Smooth muscle cell (in vitro differentiated cells): ENCODE results near the gene KCNIP3. TPM values are rescaled to one million over a fixed set of nuclear protein-coding genes. Genes with fewer than 3 reads are reported as not detected.

ENCODE experiments used
- DNase-seq: peaks from one replicate; lab custom pipeline; 2025; ENCODE audit not compliant: unreplicated experiment; lab: John Stamatoyannopoulos, UW
- H2AFZ ChIP-seq: fragments of 200-600 bp; sonication (generic); 2 replicates; pipeline ENCODE4 v1.6.0; 2016; ENCODE audit warnings: antibody characterized with exemption, low read depth, mild to moderate bottlenecking
- H3F3A ChIP-seq: fragments of 200-600 bp; sonication (generic); 2 replicates; pipeline ENCODE4 v1.6.0; 2017; ENCODE audit warnings: antibody characterized with exemption, low read depth
- H3K27ac ChIP-seq: fragments of 200-600 bp; sonication (generic); 2 replicates; pipeline ENCODE4 v1.5.1; 2016; ENCODE audit warnings: low read depth, mild to moderate bottlenecking
- H3K27me3 ChIP-seq: fragments of 200-600 bp; sonication (generic); 2 replicates; pipeline ENCODE4 v1.6.1; 2016; ENCODE audit warnings: low read depth, mild to moderate bottlenecking
- H3K36me3 ChIP-seq: fragments of 200-600 bp; sonication (generic); 2 replicates; pipeline ENCODE4 v1.5.1; 2016; ENCODE audit warnings: low read depth
- H3K4me1 ChIP-seq: fragments of 200-600 bp; sonication (generic); 2 replicates; pipeline ENCODE4 v1.5.1; 2016; ENCODE audit warnings: low read depth
- H3K4me2 ChIP-seq: fragments of 200-600 bp; sonication (generic); 2 replicates; pipeline ENCODE4 v1.6.0; 2016; ENCODE audit warnings: mild to moderate bottlenecking
- H3K4me3 ChIP-seq: fragments of 200-600 bp; sonication (generic); 2 replicates; pipeline ENCODE4 v1.5.1; 2016; ENCODE audit warnings: mild to moderate bottlenecking
- H3K79me2 ChIP-seq: fragments of 200-600 bp; sonication (generic); 2 replicates; pipeline ENCODE4 v1.6.0; 2016; ENCODE audit warnings: low read depth, mild to moderate bottlenecking
- H3K9ac ChIP-seq: fragments of 200-600 bp; sonication (generic); 2 replicates; pipeline ENCODE4 v1.6.0; 2016; ENCODE audit warnings: low read depth
- H3K9me3 ChIP-seq: fragments of 200-600 bp; sonication (generic); replicated peaks from 2 replicates; pipeline ENCODE4 v1.5.1; 2016; ENCODE audit warnings: low read depth
- H4K20me1 ChIP-seq: fragments of 200-600 bp; sonication (generic); 2 replicates; pipeline ENCODE4 v1.6.0; 2016; ENCODE audit warnings: low read depth
- CTCF ChIP-seq: fragments of 200-600 bp; sonication (generic); IDR thresholded peaks from 2 replicates; pipeline ENCODE4 v1.5.1; 2017; ENCODE audit warnings: borderline replicate concordance, mild to moderate bottlenecking, antibody characterized with exemption; ENCODE audit not compliant: insufficient read depth, poor library complexity, severe bottlenecking
- WGBS: methylation state at CpG from one replicate; pipeline ENCODE4 v1.1.7; 2016; ENCODE audit warnings: low lambda C conversion rate; 5-methylcytosine and 5-hydroxymethylcytosine counted together
- polyA plus RNA-seq: library from polyadenylated mRNA; unstranded; fragments of >200 nt; fragmentation: Nextera tagmentation; extraction: Ambion mirVana; gene quantifications from 2 replicates; pipeline ENCODE4 v1.2.1, GENCODE V29; 2016
- total RNA-seq: library from RNA; depleted of rRNA; stranded (reverse); fragments of >200 nt; gene quantifications from 2 replicates; pipeline ENCODE4 v1.2.3, GENCODE V29; 2014

KCNIP3 gene
- total and polyA plus RNA-seq, 2 experiments from 2014 or later: 1.1 to 7.6 TPM

GRCh38 chr2:95278637-95279225 is 18.4 kb upstream of the KCNIP3 start:
- H3K4me1 ChIP-seq: no peaks in the 10 kb centered on the region
- no peak overlapping the region for H3K4me3 ChIP-seq
- WGBS: 94% methylated on average over 9 of the region's 12 CpGs
- no peak overlapping the region for H3K9ac ChIP-seq
- no peak for TF ChIP-seq CTCF
- H3K79me2 ChIP-seq: no peaks in the 10 kb centered on the region
- no peaks in the 10 kb centered on the region for H3F3A ChIP-seq
- no peaks in the 10 kb centered on the region for H3K27me3 ChIP-seq
- H3K27ac ChIP-seq: no peak overlapping the region
- no peak overlapping the region for H3K4me2 ChIP-seq
- no peaks in the 10 kb centered on the region for H3K9me3 ChIP-seq
- H2AFZ ChIP-seq: no peak overlapping the region
- no peaks in the 10 kb centered on the region for H3K36me3 ChIP-seq
- H4K20me1 ChIP-seq: no peaks in the 10 kb centered on the region
- no peak for DNase-seq

- Histone ChIP-seq H3K4me3 (no peak overlapping the region), H3K79me2 (no peaks in the 10 kb centered on the region), H3K9ac (no peak overlapping the region), H3K9me3 (no peaks in the 10 kb centered on the region), H3K27ac (no peak overlapping the region), H3K36me3 (no peaks in the 10 kb centered on the region), H3K4me2 (no peak overlapping the region), H3K4me1 (no peaks in the 10 kb centered on the region), H2AFZ (no peak overlapping the region), H3K27me3 (no peaks in the 10 kb centered on the region), H3F3A (no peaks in the 10 kb centered on the region), H4K20me1 (no peaks in the 10 kb centered on the region)
- no peak for TF ChIP-seq CTCF
- 94% methylated on average over 19 of the region's 19 CpGs for WGBS
- DNase-seq: no peak
Observed at GRCh38 chr2:95279435-95280035, 17.6 kb upstream of the KCNIP3 start.

- no peak overlapping the region for H3K4me3 ChIP-seq
- no peak overlapping the region for H2AFZ ChIP-seq
- H3K36me3 ChIP-seq: no peaks in the 10 kb centered on the region
- H3K9me3 ChIP-seq: no peaks in the 10 kb centered on the region
- no peak overlapping the region for H3K9ac ChIP-seq
- H3K27ac ChIP-seq: no peak overlapping the region
- H4K20me1 ChIP-seq: no peaks in the 10 kb centered on the region
- H3K27me3 ChIP-seq: no peaks in the 10 kb centered on the region
- H3K4me2 ChIP-seq: no peak overlapping the region
- H3K4me1 ChIP-seq: no peaks in the 10 kb centered on the region
- H3F3A ChIP-seq: no peaks in the 10 kb centered on the region
- no peaks in the 10 kb centered on the region for H3K79me2 ChIP-seq
- no peak for DNase-seq
- TF ChIP-seq CTCF: no peak
- 97% methylated on average over 6 of the region's 8 CpGs for WGBS
Observed at GRCh38 chr2:95281071-95281470, 16.1 kb upstream of the KCNIP3 start.

GRCh38 chr2:95281786-95282185 is 15.4 kb upstream of the KCNIP3 start:
- Histone ChIP-seq H3K79me2 (no peaks in the 10 kb centered on the region), H3K9ac (no peak overlapping the region), H3F3A (no peaks in the 10 kb centered on the region), H3K4me3 (no peak overlapping the region), H2AFZ (no peak overlapping the region), H3K4me1 (no peaks in the 10 kb centered on the region), H3K27me3 (no peaks in the 10 kb centered on the region), H3K4me2 (no peak overlapping the region), H3K27ac (no peak overlapping the region), H3K9me3 (no peaks in the 10 kb centered on the region), H3K36me3 (no peaks in the 10 kb centered on the region), H4K20me1 (no peaks in the 10 kb centered on the region)
- no peak for TF ChIP-seq CTCF
- 90% methylated on average over 8 of the region's 8 CpGs for WGBS
- no peak for DNase-seq
